GM12878 (cell line): ENCODE data around the gene EMC1. TPM values are rescaled to one million over a fixed set of nuclear protein-coding genes. Genes with fewer than 3 reads are reported as not detected.

ENCODE experiments used
- ATAC-seq: fragments of 200-7000 bp; cut with Tn5 transposase; 3 replicates; pipeline ENCODE4 v1.9.1; 2020; ENCODE audit warnings: mild to moderate bottlenecking, moderate library complexity
- BruUV-seq: library from RNA; stranded (reverse); fragments of 400-500 nt; replicated peaks from 2 replicates; lab custom pipeline; 2021; lab: Mats Ljungman, UMichigan
- CTCF ChIA-PET: fragments of 300-600 bp; sonication (Branson Sonifier 250); formaldehyde crosslinking; extraction: SDS; loops from one replicate; lab custom pipeline; 2021; ENCODE audit warnings: inconsistent platforms; lab: Yijun Ruan, JAX
- POLR2A ChIA-PET: fragments of 350-600 bp; formaldehyde crosslinking; extraction: SDS; loops from one replicate; lab custom pipeline; 2021; ENCODE audit warnings: inconsistent platforms; lab: Charles Lee
- RAD21 ChIA-PET: fragments of 300-600 bp; sonication (Branson Sonifier 250); formaldehyde crosslinking; loops from one replicate; lab custom pipeline; 2023; ENCODE audit warnings: antibody characterized with exemption; ENCODE audit not compliant: unreplicated experiment; lab: Charles Lee
- SMC1A ChIA-PET: fragments of 300-600 bp; sonication (Branson Sonifier 250); formaldehyde crosslinking; loops from one replicate; lab custom pipeline; 2023; ENCODE audit not compliant: unreplicated experiment, uncharacterized antibody; lab: Charles Lee
- DNase-seq: peaks from one replicate; pipeline ENCODE4 v3.0.0-alpha.2; 2011; ENCODE audit warnings: low read depth, low spot score
- FAIRE-seq: peaks from 3 replicates; lab custom pipeline; 2011; peaks lifted over from hg19 to GRCh38; lab: Jason Lieb, UNC
- H2AFZ ChIP-seq: 2 replicates; pipeline ENCODE4 v1.6.0; 2011; ENCODE audit warnings: low read depth, low read length, control low read depth; ENCODE audit not compliant: control insufficient read depth
- H3K27ac ChIP-seq: 2 replicates; pipeline ENCODE4 v1.5.1; 2011; ENCODE audit warnings: control low read depth; ENCODE audit not compliant: control insufficient read depth, insufficient read depth
- H3K27me3 ChIP-seq, 2 experiments: replicated peaks in 1 of 2; 2 replicates each; pipeline versions ENCODE4 v1.6.0 to v1.6.1; 2011; ENCODE audit warnings: low read length in 1 of 2; ENCODE audit not compliant: control insufficient read depth in 2 of 2, insufficient read depth in 2 of 2
- H3K36me3 ChIP-seq, 2 experiments: 2 replicates each; pipeline ENCODE4 v1.5.1; 2011; ENCODE audit warnings: low read length in 1 of 2; ENCODE audit not compliant: control insufficient read depth in 2 of 2, insufficient read depth in 2 of 2
- H3K4me1 ChIP-seq: 2 replicates; pipeline ENCODE4 v1.6.1; 2011; ENCODE audit warnings: mild to moderate bottlenecking, low read length, moderate library complexity, mixed read lengths; ENCODE audit not compliant: control insufficient read depth, insufficient read depth
- H3K4me2 ChIP-seq: 2 replicates; pipeline ENCODE4 v1.6.0; 2011; ENCODE audit warnings: control low read depth; ENCODE audit not compliant: control insufficient read depth, insufficient read depth
- H3K4me3 ChIP-seq: fragments of 200-600 bp; sonication (generic); 2 replicates; pipeline ENCODE4 v1.5.1; 2016
- H3K79me2 ChIP-seq: 2 replicates; pipeline ENCODE4 v1.6.0; 2011; ENCODE audit warnings: low read length; ENCODE audit not compliant: control insufficient read depth, insufficient read depth
- H3K9ac ChIP-seq: 2 replicates; pipeline ENCODE4 v1.8.0; 2011; ENCODE audit warnings: low read length, control low read depth, mixed read lengths; ENCODE audit not compliant: control insufficient read depth, insufficient read depth
- H3K9me3 ChIP-seq: replicated peaks from 3 replicates; pipeline ENCODE4 v1.5.1; 2011; ENCODE audit warnings: mild to moderate bottlenecking, low read length; ENCODE audit not compliant: control insufficient read depth, insufficient read depth
- H4K20me1 ChIP-seq: 2 replicates; pipeline ENCODE4 v1.6.0; 2011; ENCODE audit not compliant: control insufficient read depth, insufficient read depth
- CEBPB ChIP-seq, 2 experiments: fragments of 150-350 bp in 1 of 2; IDR thresholded peaks; 2 replicates each; pipeline ENCODE4 v1.6.1; 2012 to 2014; ENCODE audit warnings: low read depth in 2 of 2, low read length in 2 of 2, borderline replicate concordance in 1 of 2, inconsistent platforms in 1 of 2
- CREM ChIP-seq: IDR thresholded peaks from 2 replicates; pipeline ENCODE4 v1.6.1; 2014; ENCODE audit warnings: antibody characterized with exemption, low read depth
- EGR1 ChIP-seq, 2 experiments: IDR thresholded peaks; 1 replicate in 1 of 2; 2 replicates in 1 of 2; pipeline ENCODE4 v1.6.1; 2011 to 2012; ENCODE audit warnings: low read depth in 2 of 2, low read length in 2 of 2, borderline replicate concordance in 1 of 2, mild to moderate bottlenecking in 1 of 2, moderate library complexity in 1 of 2
- FOXM1 ChIP-seq: IDR thresholded peaks from 2 replicates; pipeline ENCODE4 v1.6.1; 2012; ENCODE audit warnings: low read depth, mild to moderate bottlenecking, inconsistent platforms, low read length, moderate library complexity
- IKZF2 ChIP-seq, 2 experiments: fragments of 450-650 bp; IDR thresholded peaks; 2 replicates each; pipeline ENCODE4 v1.6.1; 2017; ENCODE audit warnings: mild to moderate bottlenecking in 2 of 2, moderate library complexity in 2 of 2
- MTA2 ChIP-seq: fragments of 450-650 bp; IDR thresholded peaks from 2 replicates; pipeline ENCODE4 v1.6.1; 2016; ENCODE audit warnings: low read depth, mild to moderate bottlenecking, moderate library complexity
- SKIL ChIP-seq: fragments of 450-650 bp; IDR thresholded peaks from 2 replicates; pipeline ENCODE4 v1.6.1; 2017; ENCODE audit warnings: mild to moderate bottlenecking, low read depth, inconsistent platforms; ENCODE audit not compliant: poor library complexity, severe bottlenecking
- TCF3 ChIP-seq: IDR thresholded peaks from 2 replicates; pipeline ENCODE4 v1.6.1; 2012; ENCODE audit warnings: low read depth, mild to moderate bottlenecking, low read length, borderline replicate concordance; ENCODE audit not compliant: insufficient read depth
- ZNF217 ChIP-seq: fragments of 450-650 bp; IDR thresholded peaks from 2 replicates; pipeline ENCODE4 v1.6.1; 2017; ENCODE audit warnings: antibody characterized with exemption, mild to moderate bottlenecking
- WGBS: methylation state at CpG from one replicate; pipeline ENCODE4 v1.1.6; 2016; ENCODE audit warnings: low lambda C conversion rate; ENCODE audit not compliant: insufficient replicate concordance, insufficient coverage; ENCODE audit errors: missing lambda C conversion rate; 5-methylcytosine and 5-hydroxymethylcytosine counted together
- in situ Hi-C: fragments of 300-500 bp; cut with MboI; formaldehyde crosslinking; loops from 9 replicates; pipeline ENCODE4 v1.14.3; 2018; ENCODE audit warnings: mixed read lengths
- intact Hi-C: fragments of 100-400 bp; cut with micrococcal nuclease; formaldehyde crosslinking; loops from one replicate; pipeline ENCODE4 v1.14.2; 2022; ENCODE audit not compliant: unreplicated experiment
- polyA plus RNA-seq, 11 experiments: library from polyadenylated mRNA; depleted of rRNA in 4 of 11; unstranded in 6 of 11; stranded (reverse) in 5 of 11; fragments of >200 nt; fragmentation: Nextera tagmentation in 4 of 11; fragmentation: Illumina TruSeq in 1 of 11; extraction: Ambion mirVana in 4 of 11; extraction: Trizol in 1 of 11; gene quantifications; 1 replicate in 1 of 11; 2 replicates in 10 of 11; pipeline versions ENCODE4 v1.2.1 to v1.2.3, GENCODE V29; 2011 to 2016; ENCODE audit warnings: inconsistent platforms in 2 of 11, missing spikeins in 2 of 11, low read depth in 1 of 11
- total RNA-seq, 4 experiments: library from RNA; depleted of rRNA in 3 of 4; stranded (reverse); fragments of >200 nt in 3 of 4; fragmentation: Illumina TruSeq in 1 of 4; extraction: Trizol in 1 of 4; gene quantifications; 2 replicates each; pipeline versions ENCODE4 v1.2.1 to v1.2.3, GENCODE V29; 2013 to 2021
- TF ChIP-seq, protein P1 (sequence below): IDR thresholded peaks from 2 replicates; pipeline ENCODE4 v1.6.1; 2012; ENCODE audit warnings: improper control_type of control experiment, low read depth, low read length; ENCODE audit not compliant: insufficient replicate concordance
- TF ChIP-seq, protein P2 (sequence below): IDR thresholded peaks from 2 replicates; pipeline ENCODE4 v1.6.1; 2012; ENCODE audit warnings: low read length, inconsistent platforms
- TF ChIP-seq, protein P3 (sequence below): fragments of 450-650 bp; IDR thresholded peaks from 2 replicates; pipeline ENCODE4 v1.6.1; 2016; ENCODE audit warnings: mild to moderate bottlenecking

The EMC1 gene
- total and polyA plus RNA-seq, 10 of the 15 experiments (the other 5 are each of a cell fraction or from before 2014, with no cell fraction given), result 12.2 to 43.6 (median 20.6) TPM

GRCh38 chr1:19169642-19170041 lies 81.7 kb downstream of the EMC1 start:
- ATAC-seq (peak; percentile 84), DNase-seq (peak; percentile 55), FAIRE-seq (peak; percentile 92)
- Histone ChIP-seq H3K9ac (no peak overlapping the region), H3K4me3 (0 out of 2 replicates have a peak overlapping the region, but pooled peaks have one; percentile 2), H3K36me3 (peaks cover 12 to 44% of the 10 kb centered on the region in 2 experiments), H3K4me2 (peak overlapping the region; percentile 49), H3K27me3 (no peaks in the 10 kb centered on the region), H3K4me1 (peaks cover 37% of the 10 kb centered on the region), H3K79me2 (peaks cover 1% of the 10 kb centered on the region; the same call in 1 of the 2 replicates), H3K9me3 (no peaks in the 10 kb centered on the region), H2AFZ (no peak overlapping the region), H4K20me1 (no peaks in the 10 kb centered on the region), H3K27ac (peak overlapping the region; percentile 70)
- ChIA-PET POLR2A (interaction anchor here (0.6 to 1.3 kb wide), 3 partner anchors 36 to 427 kb away, joined by 3 to 7 read pairs (median 6); no protein-coding TSS in a partner anchor), RAD21 (interaction anchor here (1.2 to 1.6 kb wide), 2 partner anchors 14 to 41 kb away, joined by 3 to 4 read pairs; no protein-coding TSS in a partner anchor), CTCF (interaction anchor here (1.0 to 1.9 kb wide), 3 partner anchors 10 to 263 kb away, joined by 3 to 8 read pairs (median 5); no protein-coding TSS in a partner anchor), SMC1A (interaction anchor here (0.7 to 2.0 kb wide), 12 partner anchors 9 to 41 kb away, joined by 3 to 6 read pairs (median 4); no protein-coding TSS in a partner anchor)
- 2% methylated on average over 2 of the region's 2 CpGs for whole genome bisulfite sequencing
- intact Hi-C loops (no loop called here), in situ Hi-C loops (no loop called here)
- BruUV-seq, result no TSS peak
- TF ChIP-seq TCF3 (no peak), FOXM1 (peak; percentile 60; the same call in 1 of the 2 replicates), CEBPB (IDR thresholded peaks at IDR 0.05; ENCODE audit: borderline replicate concordance in 1 of 2, low read depth in 2 of 2, low read length in 2 of 2) (0 out of 4 replicates have a peak, but pooled peaks of 1 of the 2 experiments have one; percentile 32), IKZF2 (IDR thresholded peaks at IDR 0.05) (peak in 1 of 2 experiments; percentile 11; a peak in 1 of 4 replicates), MTA2 (peak; percentile 59; the same call in 1 of the 2 replicates), SKIL (peak; percentile 82), EGR1 (IDR thresholded peaks at IDR 0.05; ENCODE audit: borderline replicate concordance in 1 of 2, low read depth in 2 of 2, low read length in 2 of 2) (no peak), ZNF217 (peak; percentile 63; the same call in 1 of the 2 replicates), CREM (peak; percentile 47; the same call in 1 of the 2 replicates)
- TF ChIP-seq, protein P1, sequence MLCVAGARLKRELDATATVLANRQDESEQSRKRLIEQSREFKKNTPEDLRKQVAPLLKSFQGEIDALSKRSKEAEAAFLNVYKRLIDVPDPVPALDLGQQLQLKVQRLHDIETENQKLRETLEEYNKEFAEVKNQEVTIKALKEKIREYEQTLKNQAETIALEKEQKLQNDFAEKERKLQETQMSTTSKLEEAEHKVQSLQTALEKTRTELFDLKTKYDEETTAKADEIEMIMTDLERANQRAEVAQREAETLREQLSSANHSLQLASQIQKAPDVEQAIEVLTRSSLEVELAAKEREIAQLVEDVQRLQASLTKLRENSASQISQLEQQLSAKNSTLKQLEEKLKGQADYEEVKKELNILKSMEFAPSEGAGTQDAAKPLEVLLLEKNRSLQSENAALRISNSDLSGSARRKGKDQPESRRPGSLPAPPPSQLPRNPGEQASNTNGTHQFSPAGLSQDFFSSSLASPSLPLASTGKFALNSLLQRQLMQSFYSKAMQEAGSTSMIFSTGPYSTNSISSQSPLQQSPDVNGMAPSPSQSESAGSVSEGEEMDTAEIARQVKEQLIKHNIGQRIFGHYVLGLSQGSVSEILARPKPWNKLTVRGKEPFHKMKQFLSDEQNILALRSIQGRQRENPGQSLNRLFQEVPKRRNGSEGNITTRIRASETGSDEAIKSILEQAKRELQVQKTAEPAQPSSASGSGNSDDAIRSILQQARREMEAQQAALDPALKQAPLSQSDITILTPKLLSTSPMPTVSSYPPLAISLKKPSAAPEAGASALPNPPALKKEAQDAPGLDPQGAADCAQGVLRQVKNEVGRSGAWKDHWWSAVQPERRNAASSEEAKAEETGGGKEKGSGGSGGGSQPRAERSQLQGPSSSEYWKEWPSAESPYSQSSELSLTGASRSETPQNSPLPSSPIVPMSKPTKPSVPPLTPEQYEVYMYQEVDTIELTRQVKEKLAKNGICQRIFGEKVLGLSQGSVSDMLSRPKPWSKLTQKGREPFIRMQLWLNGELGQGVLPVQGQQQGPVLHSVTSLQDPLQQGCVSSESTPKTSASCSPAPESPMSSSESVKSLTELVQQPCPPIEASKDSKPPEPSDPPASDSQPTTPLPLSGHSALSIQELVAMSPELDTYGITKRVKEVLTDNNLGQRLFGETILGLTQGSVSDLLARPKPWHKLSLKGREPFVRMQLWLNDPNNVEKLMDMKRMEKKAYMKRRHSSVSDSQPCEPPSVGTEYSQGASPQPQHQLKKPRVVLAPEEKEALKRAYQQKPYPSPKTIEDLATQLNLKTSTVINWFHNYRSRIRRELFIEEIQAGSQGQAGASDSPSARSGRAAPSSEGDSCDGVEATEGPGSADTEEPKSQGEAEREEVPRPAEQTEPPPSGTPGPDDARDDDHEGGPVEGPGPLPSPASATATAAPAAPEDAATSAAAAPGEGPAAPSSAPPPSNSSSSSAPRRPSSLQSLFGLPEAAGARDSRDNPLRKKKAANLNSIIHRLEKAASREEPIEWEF, result peak; percentile 47
- TF ChIP-seq, protein P2, sequence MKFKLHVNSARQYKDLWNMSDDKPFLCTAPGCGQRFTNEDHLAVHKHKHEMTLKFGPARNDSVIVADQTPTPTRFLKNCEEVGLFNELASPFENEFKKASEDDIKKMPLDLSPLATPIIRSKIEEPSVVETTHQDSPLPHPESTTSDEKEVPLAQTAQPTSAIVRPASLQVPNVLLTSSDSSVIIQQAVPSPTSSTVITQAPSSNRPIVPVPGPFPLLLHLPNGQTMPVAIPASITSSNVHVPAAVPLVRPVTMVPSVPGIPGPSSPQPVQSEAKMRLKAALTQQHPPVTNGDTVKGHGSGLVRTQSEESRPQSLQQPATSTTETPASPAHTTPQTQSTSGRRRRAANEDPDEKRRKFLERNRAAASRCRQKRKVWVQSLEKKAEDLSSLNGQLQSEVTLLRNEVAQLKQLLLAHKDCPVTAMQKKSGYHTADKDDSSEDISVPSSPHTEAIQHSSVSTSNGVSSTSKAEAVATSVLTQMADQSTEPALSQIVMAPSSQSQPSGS, result peak; percentile 74
- TF ChIP-seq, protein P3, sequence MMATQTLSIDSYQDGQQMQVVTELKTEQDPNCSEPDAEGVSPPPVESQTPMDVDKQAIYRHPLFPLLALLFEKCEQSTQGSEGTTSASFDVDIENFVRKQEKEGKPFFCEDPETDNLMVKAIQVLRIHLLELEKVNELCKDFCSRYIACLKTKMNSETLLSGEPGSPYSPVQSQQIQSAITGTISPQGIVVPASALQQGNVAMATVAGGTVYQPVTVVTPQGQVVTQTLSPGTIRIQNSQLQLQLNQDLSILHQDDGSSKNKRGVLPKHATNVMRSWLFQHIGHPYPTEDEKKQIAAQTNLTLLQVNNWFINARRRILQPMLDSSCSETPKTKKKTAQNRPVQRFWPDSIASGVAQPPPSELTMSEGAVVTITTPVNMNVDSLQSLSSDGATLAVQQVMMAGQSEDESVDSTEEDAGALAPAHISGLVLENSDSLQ, result no peak
